Stomach (tissue), 4 donors: ENCODE data around the gene ELMO1.

ENCODE experiments used
- CTCF ChIP-seq, 7 experiments: fragments of 450-650 bp in 4 of 7; fragments of 200-600 bp in 3 of 7; sonication (generic) in 3 of 7; IDR thresholded peaks; one replicate each; pipeline ENCODE4 v1.5.1; 2016 to 2019; ENCODE audit warnings: antibody characterized with exemption in 7 of 7, control low read depth in 2 of 7, mild to moderate bottlenecking in 1 of 7
- POLR2AphosphoS5 ChIP-seq, 3 donors: sonication (generic); formaldehyde crosslinking; IDR thresholded peaks; one replicate each; pipeline ENCODE4 v1.6.1; 2016; ENCODE audit warnings: antibody characterized with exemption in 3 of 3

- TF ChIP-seq CTCF (IDR thresholded peaks at IDR 0.05) (no peak), POLR2AphosphoS5 (IDR thresholded peaks at IDR 0.05) (no peak)
These were observed 2.3 kb downstream of the ELMO1 start for GRCh38 chr7:37446371-37446770.
